ENCODE results near the gene ACOT7.

GRCh38 chr1:6276811-6277555 is 116.6 kb downstream of the ACOT7 start:
- TF ChIP-seq, protein P1, sequence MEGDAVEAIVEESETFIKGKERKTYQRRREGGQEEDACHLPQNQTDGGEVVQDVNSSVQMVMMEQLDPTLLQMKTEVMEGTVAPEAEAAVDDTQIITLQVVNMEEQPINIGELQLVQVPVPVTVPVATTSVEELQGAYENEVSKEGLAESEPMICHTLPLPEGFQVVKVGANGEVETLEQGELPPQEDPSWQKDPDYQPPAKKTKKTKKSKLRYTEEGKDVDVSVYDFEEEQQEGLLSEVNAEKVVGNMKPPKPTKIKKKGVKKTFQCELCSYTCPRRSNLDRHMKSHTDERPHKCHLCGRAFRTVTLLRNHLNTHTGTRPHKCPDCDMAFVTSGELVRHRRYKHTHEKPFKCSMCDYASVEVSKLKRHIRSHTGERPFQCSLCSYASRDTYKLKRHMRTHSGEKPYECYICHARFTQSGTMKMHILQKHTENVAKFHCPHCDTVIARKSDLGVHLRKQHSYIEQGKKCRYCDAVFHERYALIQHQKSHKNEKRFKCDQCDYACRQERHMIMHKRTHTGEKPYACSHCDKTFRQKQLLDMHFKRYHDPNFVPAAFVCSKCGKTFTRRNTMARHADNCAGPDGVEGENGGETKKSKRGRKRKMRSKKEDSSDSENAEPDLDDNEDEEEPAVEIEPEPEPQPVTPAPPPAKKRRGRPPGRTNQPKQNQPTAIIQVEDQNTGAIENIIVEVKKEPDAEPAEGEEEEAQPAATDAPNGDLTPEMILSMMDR (conservative IDR thresholded peaks at IDR 0.05; ENCODE audit: low read depth in 2 of 2): no peak
- TF ChIP-seq POLR2AphosphoS5 (IDR thresholded peaks at IDR 0.05; ENCODE audit: low read depth) (no peak), EZH2phosphoT487 (IDR thresholded peaks at IDR 0.05; ENCODE audit: unreplicated experiment) (no peak), CREB1 (CRISPR knock-in tag; IDR thresholded peaks at IDR 0.05; ENCODE audit: low read depth) (no peak), EZH2 (IDR thresholded peaks at IDR 0.05; ENCODE audit: low read depth, unreplicated experiment) (no peak)
- TF ChIP-seq, protein P2, sequence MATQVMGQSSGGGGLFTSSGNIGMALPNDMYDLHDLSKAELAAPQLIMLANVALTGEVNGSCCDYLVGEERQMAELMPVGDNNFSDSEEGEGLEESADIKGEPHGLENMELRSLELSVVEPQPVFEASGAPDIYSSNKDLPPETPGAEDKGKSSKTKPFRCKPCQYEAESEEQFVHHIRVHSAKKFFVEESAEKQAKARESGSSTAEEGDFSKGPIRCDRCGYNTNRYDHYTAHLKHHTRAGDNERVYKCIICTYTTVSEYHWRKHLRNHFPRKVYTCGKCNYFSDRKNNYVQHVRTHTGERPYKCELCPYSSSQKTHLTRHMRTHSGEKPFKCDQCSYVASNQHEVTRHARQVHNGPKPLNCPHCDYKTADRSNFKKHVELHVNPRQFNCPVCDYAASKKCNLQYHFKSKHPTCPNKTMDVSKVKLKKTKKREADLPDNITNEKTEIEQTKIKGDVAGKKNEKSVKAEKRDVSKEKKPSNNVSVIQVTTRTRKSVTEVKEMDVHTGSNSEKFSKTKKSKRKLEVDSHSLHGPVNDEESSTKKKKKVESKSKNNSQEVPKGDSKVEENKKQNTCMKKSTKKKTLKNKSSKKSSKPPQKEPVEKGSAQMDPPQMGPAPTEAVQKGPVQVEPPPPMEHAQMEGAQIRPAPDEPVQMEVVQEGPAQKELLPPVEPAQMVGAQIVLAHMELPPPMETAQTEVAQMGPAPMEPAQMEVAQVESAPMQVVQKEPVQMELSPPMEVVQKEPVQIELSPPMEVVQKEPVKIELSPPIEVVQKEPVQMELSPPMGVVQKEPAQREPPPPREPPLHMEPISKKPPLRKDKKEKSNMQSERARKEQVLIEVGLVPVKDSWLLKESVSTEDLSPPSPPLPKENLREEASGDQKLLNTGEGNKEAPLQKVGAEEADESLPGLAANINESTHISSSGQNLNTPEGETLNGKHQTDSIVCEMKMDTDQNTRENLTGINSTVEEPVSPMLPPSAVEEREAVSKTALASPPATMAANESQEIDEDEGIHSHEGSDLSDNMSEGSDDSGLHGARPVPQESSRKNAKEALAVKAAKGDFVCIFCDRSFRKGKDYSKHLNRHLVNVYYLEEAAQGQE (IDR thresholded peaks at IDR 0.05; ENCODE audit: unreplicated experiment): no peak

Measured in GM23338 (cell line).